T47D (cell line): ENCODE data around the gene CFAP58.

Source experiments
- DNase-seq, 2 experiments: peaks; one replicate each; pipeline versions ENCODE4 v3.0.0 to v3.0.0-alpha.2; 2011 to 2012; ENCODE audit warnings: low read depth in 1 of 2, low spot score in 1 of 2
- JUND ChIP-seq: IDR thresholded peaks from 2 replicates; pipeline ENCODE4 v1.6.1; 2012; ENCODE audit warnings: low read depth
- in situ Hi-C: cut with HindIII; loops from 2 replicates; pipeline ENCODE4 v1.10.0; 2016; ENCODE audit warnings: low sequenced_read_pairs, low pct_unique_long_range_greater_than_20kb

The CFAP58 gene

GRCh38 chr10:104333032-104333727 lies 20.5 kb upstream of the CFAP58 start:
- TF ChIP-seq JUND, result no peak
- DNase-seq, result no peak
- in situ Hi-C loops, result no loop called here

GRCh38 chr10:104333728-104334373 lies 19.8 kb upstream of the CFAP58 start:
- no peak for TF ChIP-seq JUND
- in situ Hi-C loops, result no loop called here
- no peak for DNase-seq

- TF ChIP-seq JUND, result no peak
- DNase-seq, result no peak
- in situ Hi-C loops, result no loop called here
Measured at GRCh38 chr10:104334561-104334960, 19.1 kb upstream of the CFAP58 start.

DNA sequence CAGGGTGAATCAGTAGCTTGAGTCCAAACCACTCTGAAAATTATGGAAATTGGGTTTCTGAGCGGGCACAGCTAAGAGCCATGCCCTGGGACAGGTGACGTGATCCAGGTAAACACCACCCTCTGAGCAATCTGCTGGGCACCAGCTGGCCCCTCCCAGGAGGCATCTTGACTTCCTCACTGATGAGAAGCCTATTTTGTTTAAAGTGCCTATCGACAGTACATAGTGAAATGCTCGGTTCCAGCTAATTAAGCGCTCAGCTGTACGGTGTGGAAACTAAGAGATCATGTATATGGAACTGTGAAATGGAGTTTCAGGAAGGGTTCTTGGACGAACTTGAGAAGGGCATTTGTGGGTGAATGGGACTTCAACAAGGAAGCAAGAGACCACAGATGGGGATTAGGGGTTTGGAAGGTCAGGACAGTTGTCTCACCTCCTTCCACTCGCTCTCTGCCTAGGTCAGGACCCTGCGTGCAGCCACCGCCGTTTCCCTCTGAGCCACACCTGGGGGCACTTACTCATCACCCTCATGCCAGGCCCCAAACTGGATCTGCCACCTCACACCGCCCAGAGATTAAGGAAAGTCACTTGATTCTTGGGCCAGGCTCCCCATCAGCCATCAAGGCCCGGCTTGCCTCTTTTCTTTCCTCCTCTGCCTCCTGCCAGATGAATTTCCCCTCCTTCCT lies 18.5 kb upstream of the CFAP58 start:
- DNase-seq, result no peak
- in situ Hi-C loops, result no loop called here
- no peak for TF ChIP-seq JUND

- TF ChIP-seq JUND, result no peak
Measured at GRCh38 chr10:104336821-104337467, 16.7 kb upstream of the CFAP58 start.

DNA sequence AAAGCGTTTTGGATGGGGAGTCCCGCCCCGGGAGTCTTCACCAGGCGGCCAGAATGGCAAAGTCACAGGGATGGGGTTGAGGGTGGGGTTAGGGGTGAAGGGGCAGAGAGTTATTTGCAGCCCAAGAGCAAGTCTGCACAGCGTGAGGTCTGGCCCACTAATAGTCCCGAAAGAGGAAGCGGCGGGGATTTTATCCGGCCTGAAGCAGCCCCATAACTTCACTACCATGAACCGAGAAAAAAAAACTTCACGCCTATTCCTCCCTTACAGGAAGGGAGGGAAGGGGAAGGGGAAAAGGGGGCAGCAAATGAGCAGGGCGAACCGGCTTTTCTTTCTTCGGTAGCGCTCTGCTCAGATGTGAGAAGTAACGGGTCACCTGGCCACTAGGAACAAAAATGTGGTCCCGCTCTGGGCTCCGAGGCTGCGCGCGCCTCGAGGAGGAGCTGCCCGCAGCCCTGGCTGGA lies 16.1 kb upstream of the CFAP58 start:
- peak; percentile 20 to 37 for DNase-seq
- no peak for TF ChIP-seq JUND

More at GRCh38 chr10:104336821-104337467, 16.7 kb upstream of the CFAP58 start:
- in situ Hi-C loops, result no loop called here
- no peak for DNase-seq

GRCh38 chr10:104337985-104338735 lies 15.5 kb upstream of the CFAP58 start, which contains the start of gene ITPRIP:
Gene ITPRIP, minus strand, starts transcription at chr10:104338465. Its CDS starts 22,414 bp downstream, at chr10:104316051.
- DNase-seq, result peak; percentile 38 to 41
- in situ Hi-C loops, result no loop called here
- TF ChIP-seq JUND, result no peak

More for the DNA sequence above, 16.1 kb upstream of the CFAP58 start:
- in situ Hi-C loops, result no loop called here

GRCh38 chr10:104339469-104340110 lies 14.0 kb upstream of the CFAP58 start:
- peak; percentile 37 to 48 for DNase-seq
- in situ Hi-C loops, result no loop called here
- no peak for TF ChIP-seq JUND

DNA sequence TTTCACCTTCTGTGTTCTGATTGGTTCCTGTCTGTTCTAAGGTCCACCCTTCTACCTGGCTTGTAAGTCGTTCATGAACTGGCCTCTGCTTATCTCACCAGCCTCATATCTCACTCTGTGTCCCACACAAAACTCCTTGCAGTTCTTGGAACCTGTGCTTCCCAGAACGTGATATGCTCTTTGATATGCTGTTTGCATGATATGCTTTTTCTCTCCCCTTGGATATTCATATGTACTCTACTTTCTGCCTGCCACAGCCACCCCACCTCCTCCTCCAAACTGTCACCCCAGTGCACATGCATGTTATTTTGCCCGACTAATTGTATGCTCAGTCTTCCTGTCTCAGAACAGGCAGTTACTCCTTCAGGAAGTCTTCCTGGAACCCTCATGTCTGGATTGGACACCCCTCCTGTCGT lies 13.5 kb upstream of the CFAP58 start:
- TF ChIP-seq JUND, result no peak
- in situ Hi-C loops, result no loop called here
- DNase-seq, result no peak

DNA sequence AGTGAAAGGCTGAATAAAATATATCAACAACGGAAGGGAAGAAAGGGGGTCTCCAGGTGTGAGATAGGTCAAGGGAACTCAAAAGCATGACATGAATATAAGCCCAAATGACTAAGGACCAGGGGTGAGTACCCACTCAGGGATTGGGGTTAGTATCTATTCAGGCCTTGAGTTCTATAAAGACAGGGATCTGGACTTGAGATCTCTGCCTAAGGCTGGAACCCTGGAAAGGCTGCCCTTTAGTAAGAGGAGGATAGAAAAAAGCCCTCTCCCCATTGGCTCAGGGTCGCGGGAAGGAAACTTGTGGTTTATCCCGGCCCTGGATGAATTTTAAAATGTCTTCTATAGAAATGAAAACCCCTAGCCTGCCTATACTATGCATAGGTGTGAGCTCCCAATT lies 13.0 kb upstream of the CFAP58 start:
- no peak for DNase-seq
- TF ChIP-seq JUND, result no peak
- in situ Hi-C loops, result no loop called here

- TF ChIP-seq JUND, result no peak
- in situ Hi-C loops, result no loop called here
- no peak for DNase-seq
Measured at GRCh38 chr10:104342941-104343411, 10.7 kb upstream of the CFAP58 start.
